Heart right ventricle (tissue), 16 donors: ENCODE measurements around the gene LGR4. TPM values are rescaled to one million over a fixed set of nuclear protein-coding genes. Genes with fewer than 3 reads are reported as not detected.

ENCODE experiments used
- ATAC-seq, 8 donors: fragments of 200-7000 bp; cut with Tn5 transposase; one replicate each; pipeline ENCODE4 v1.9.1; 2020; ENCODE audit warnings: mild to moderate bottlenecking in 8 of 8, moderate library complexity in 8 of 8, moderate number of reproducible peaks in 1 of 8
- DNase-seq, 2 donors: peaks; one replicate each; pipeline ENCODE4 v3.0.0-alpha.2; 2020
- H3K27ac ChIP-seq, 10 donors: fragments of 200-600 bp; sonication (generic) in 2 of 10; one replicate each; pipeline versions ENCODE4 v1.5.0 to v1.8.0; 2020 to 2022; ENCODE audit warnings: mild to moderate bottlenecking in 3 of 10
- H3K27me3 ChIP-seq, 7 donors: fragments of 200-600 bp; one replicate each; pipeline ENCODE4 v1.8.0; 2021 to 2022; ENCODE audit warnings: mild to moderate bottlenecking in 2 of 7
- H3K36me3 ChIP-seq, 9 donors: fragments of 200-600 bp; sonication (generic) in 1 of 9; one replicate each; pipeline versions ENCODE4 v1.5.0 to v1.8.0; 2020 to 2022; ENCODE audit warnings: mild to moderate bottlenecking in 2 of 9
- H3K4me1 ChIP-seq, 9 donors: fragments of 200-600 bp; sonication (generic) in 1 of 9; one replicate each; pipeline versions ENCODE4 v1.5.0 to v1.8.0; 2020 to 2022; ENCODE audit warnings: mild to moderate bottlenecking in 4 of 9
- H3K4me3 ChIP-seq, 10 donors: fragments of 200-600 bp; sonication (generic) in 2 of 10; one replicate each; pipeline versions ENCODE4 v1.5.0 to v1.8.0; 2020 to 2022; ENCODE audit warnings: mild to moderate bottlenecking in 7 of 10, moderate library complexity in 2 of 10
- H3K9me3 ChIP-seq, 11 donors: fragments of 200-600 bp in 10 of 11; sonication (generic) in 2 of 11; one replicate each; pipeline versions ENCODE4 v1.5.0 to v1.8.0; 2013 to 2022; ENCODE audit warnings: mild to moderate bottlenecking in 2 of 11, control low read depth in 1 of 11, moderate library complexity in 1 of 11
- CTCF ChIP-seq, 9 donors: fragments of 200-600 bp; sonication (generic) in 2 of 9; IDR thresholded peaks; one replicate each; pipeline versions ENCODE4 v1.5.0 to v1.8.0; 2021 to 2022; ENCODE audit warnings: antibody characterized with exemption in 9 of 9, mild to moderate bottlenecking in 5 of 9, moderate library complexity in 1 of 9
- WGBS, 2 donors: extraction: QIAGEN DNeasy Blood & Tissue Kit; methylation state at CpG; one replicate each; pipeline ENCODE4 v1.1.7; 2013; ENCODE audit warnings: inconsistent platforms in 1 of 2; 5-methylcytosine and 5-hydroxymethylcytosine counted together
- intact Hi-C, 10 donors: fragments of 100-400 bp; cut with DNase I; formaldehyde crosslinking; loops; one replicate each; pipeline versions ENCODE4 v1.11.1 to v1.14.2; 2022
- polyA plus RNA-seq, 2 donors: library from polyadenylated mRNA; stranded (reverse); fragments of 200-250 nt; gene quantifications; one replicate each; pipeline ENCODE4 v1.2.3, GENCODE V29; 2013
- total RNA-seq, 10 donors: library from RNA; stranded (reverse); fragmentation: NEBNext Ultra II Directional in 3 of 10; extraction: Animal tissue kit (Norgen Biotek cat#: 25700) in 3 of 10; gene quantifications; one replicate each; pipeline versions ENCODE4 v1.2.1 to v1.2.4, GENCODE V29; 2021 to 2023
- donor health status: Arrhythmogenic right ventricular cardiomyopathy.
- donor health status: ischemic (EF 13 %, LVEDD 7.1; RV severe dilation, severe dysfunction).
- donor health status: healthy with polysubstance abuse.
- donor health status: DM: no; HTN: yes; CAD: no.
- donor health status: DM: no; HTN: no; CAD: no.
- donor health status: ischemic (EF 25% LVEDD 6.9; RV normal size, moderate dysfunction).
- donor health status: ischemic (EF 25% LVEDD 5.7; RV mildly dilated, moderate dysfunction).
- donor health status: healthy.
- donor health status: DM: yes; HTN: yes; CAD: no.
- donor health status: Ischemic cardiomyopathy.
- donor health status: ischemic (EF 35%, LVEDD 5.7; RV mildly dilated, moderate dysfunction).
- donor health status: nonischemic (EF 11% LVEDD 7.7; RV severe dilation, severe dysfunction).
- donor health status: DM: yes; HTN: yes; CAD: no.
- donor health status: PGD.
- donor health status: ischemic (EF 29% LVEDD 5.4; RV normal size, mild dysfunction).
- donor health status: nonischemic (EF 23%, LVEDD 6.1; RV moderate dilation, normal function).

LGR4 gene
- total and polyA plus RNA-seq, 12 donors, result 6.0 to 41.0 (median 21.7) TPM

DNA sequence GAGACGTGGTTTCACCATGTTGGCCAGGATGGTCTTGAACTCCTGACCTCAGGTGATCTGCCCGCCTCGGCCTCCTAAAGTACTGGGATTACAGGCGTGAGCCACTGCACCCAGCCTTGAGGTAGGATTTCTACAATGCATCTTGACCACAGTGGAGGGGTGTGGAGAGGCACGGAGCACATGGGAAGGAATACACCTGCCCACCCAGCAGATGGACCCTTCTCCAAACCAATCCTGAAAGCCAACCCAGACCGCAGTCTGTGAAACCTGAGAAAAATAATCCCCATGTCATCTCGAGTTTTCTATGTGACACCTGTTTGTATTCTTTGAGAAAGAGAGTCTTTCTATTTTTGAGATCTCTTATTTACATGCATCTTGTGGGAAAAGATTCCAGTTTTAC is 32.5 kb downstream of the LGR4 start:
- intact Hi-C loops, result no loop called here
- no peak overlapping the region for H3K27ac ChIP-seq
- WGBS, 2 donors, result 94 to 95% methylated on average over 7 of the region's 7 CpGs

GRCh38 chr11:27438595-27438981 is 34.0 kb downstream of the LGR4 start:
- no peak overlapping the region for H3K4me3 ChIP-seq
- ATAC-seq (no peak), DNase-seq (no peak)
- no peaks in the 10 kb centered on the region for H3K36me3 ChIP-seq
- no peak for TF ChIP-seq CTCF (IDR thresholded peaks at IDR 0.05)
- peaks cover 0 to 28% (median 7%) of the 10 kb centered on the region in 9 donors for H3K4me1 ChIP-seq
- intact Hi-C loops, result no loop called here
- 93 to 97% methylated on average over 3 of the region's 3 CpGs for WGBS, 2 donors
- no peaks in the 10 kb centered on the region for H3K27me3 ChIP-seq
- H3K27ac ChIP-seq, result no peak overlapping the region
- no peaks in the 10 kb centered on the region for H3K9me3 ChIP-seq

More for the DNA sequence above, 32.5 kb downstream of the LGR4 start:
- peaks cover 0 to 30% (median 12%) of the 10 kb centered on the region in 9 donors for H3K4me1 ChIP-seq
- no peaks in the 10 kb centered on the region for H3K36me3 ChIP-seq
- TF ChIP-seq CTCF (IDR thresholded peaks at IDR 0.05), result no peak
- ATAC-seq, result no peak
- H3K4me3 ChIP-seq, result no peak overlapping the region
- H3K27me3 ChIP-seq, result no peaks in the 10 kb centered on the region
- H3K9me3 ChIP-seq, result no peaks in the 10 kb centered on the region
- no peak for DNase-seq

DNA sequence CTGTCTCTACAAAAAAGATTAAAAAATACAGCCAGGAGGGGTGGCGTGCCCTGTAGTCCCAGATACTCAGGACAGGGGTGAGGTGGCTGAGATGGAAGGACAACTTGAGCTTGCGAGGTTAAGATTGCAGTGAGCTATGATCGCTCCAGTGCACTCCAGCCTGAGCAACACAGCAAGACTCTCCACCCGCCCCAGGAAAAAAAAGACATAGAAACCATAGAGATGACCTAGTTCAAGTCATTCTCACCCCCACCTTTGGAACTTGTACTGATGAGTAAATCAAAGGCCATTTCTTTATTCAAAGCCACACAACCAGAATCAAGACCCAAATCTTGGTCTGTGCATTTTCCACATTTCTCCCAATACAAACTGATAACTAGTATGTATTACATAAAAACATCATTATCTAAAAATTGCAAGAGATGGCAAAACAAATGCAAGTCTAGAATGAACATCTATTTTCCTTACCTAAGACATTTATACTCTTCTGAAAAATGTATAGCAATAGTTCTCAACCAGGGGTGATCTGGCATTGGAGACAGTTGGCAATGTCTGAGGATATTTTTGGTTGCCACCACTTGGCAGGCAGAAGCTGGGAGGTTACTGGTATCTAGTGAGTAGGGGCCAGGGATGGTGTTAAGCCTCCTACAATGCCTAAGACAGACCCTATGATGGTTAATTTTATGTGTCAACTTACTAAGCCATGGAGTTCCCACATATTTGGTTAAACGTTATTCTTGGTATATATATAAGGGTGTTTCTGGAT is 34.6 kb downstream of the LGR4 start:
- intact Hi-C loops, result no loop called here
- Histone ChIP-seq H3K9me3 (no peaks in the 10 kb centered on the region), H3K4me3 (no peak overlapping the region), H3K36me3 (no peaks in the 10 kb centered on the region), H3K4me1 (peaks cover 0 to 23% (median 7%) of the 10 kb centered on the region in 9 donors), H3K27ac (no peak overlapping the region), H3K27me3 (no peaks in the 10 kb centered on the region)
- peak in 4 of 8 donors; percentile 30 to 63 (median 56) for ATAC-seq
- WGBS, 2 donors, result 77% methylated on average over 5 of the region's 5 CpGs
- no peak for TF ChIP-seq CTCF (IDR thresholded peaks at IDR 0.05)
- DNase-seq, result no peak

GRCh38 chr11:27436916-27437315 is 35.7 kb downstream of the LGR4 start:
- Histone ChIP-seq H3K36me3 (no peaks in the 10 kb centered on the region), H3K27ac (no peak overlapping the region), H3K4me3 (no peak overlapping the region), H3K4me1 (peaks cover 0 to 23% (median 7%) of the 10 kb centered on the region in 9 donors), H3K27me3 (no peaks in the 10 kb centered on the region), H3K9me3 (no peaks in the 10 kb centered on the region)
- no peak for ATAC-seq
- no peak for TF ChIP-seq CTCF (IDR thresholded peaks at IDR 0.05)
- DNase-seq, result no peak
- intact Hi-C loops, result no loop called here
